Inferior parietal cortex (tissue), 1 donor: ENCODE measurements around the gene PRKN.

Source experiments
- DNase-seq: peaks from one replicate; pipeline ENCODE4 v3.0.0-alpha.2; 2016; ENCODE audit errors: extremely low spot score

The PRKN gene

GRCh38 chr6:162379757-162380409 lies 347.7 kb downstream of the PRKN start:
- DNase-seq, result no peak

- no peak for DNase-seq
Observed at GRCh38 chr6:162377735-162378134, 349.8 kb downstream of the PRKN start.

GRCh38 chr6:162373868-162374267 lies 353.7 kb downstream of the PRKN start:
- DNase-seq, result no peak

- no peak for DNase-seq
Observed at GRCh38 chr6:162373192-162373591, 354.4 kb downstream of the PRKN start.

- no peak for DNase-seq
Observed at GRCh38 chr6:162372106-162372505, 355.5 kb downstream of the PRKN start.

- no peak for DNase-seq
Observed at GRCh38 chr6:162371121-162371520, 356.4 kb downstream of the PRKN start.

- DNase-seq, result no peak
Observed at GRCh38 chr6:162369091-162369490, 358.5 kb downstream of the PRKN start.

- DNase-seq, result no peak
Observed at GRCh38 chr6:162364488-162364887, 363.1 kb downstream of the PRKN start.

- no peak for DNase-seq
Observed at GRCh38 chr6:162363757-162364156, 363.8 kb downstream of the PRKN start.

- DNase-seq, result no peak
Observed at GRCh38 chr6:162360901-162361567, 366.5 kb downstream of the PRKN start.

- DNase-seq, result no peak
Observed at GRCh38 chr6:162358625-162359024, 368.9 kb downstream of the PRKN start.

- no peak for DNase-seq
Observed at GRCh38 chr6:162345051-162345511, 382.5 kb downstream of the PRKN start.

GRCh38 chr6:162344646-162345010 lies 382.9 kb downstream of the PRKN start:
- DNase-seq, result no peak

GRCh38 chr6:162343936-162344645 lies 383.5 kb downstream of the PRKN start:
- DNase-seq, result peak; percentile 29

GRCh38 chr6:162343198-162343935 lies 384.2 kb downstream of the PRKN start:
- DNase-seq, result no peak

- DNase-seq, result no peak
Observed at GRCh38 chr6:162337412-162337811, 390.2 kb downstream of the PRKN start.

- no peak for DNase-seq
Observed at GRCh38 chr6:162336359-162336758, 391.2 kb downstream of the PRKN start.

- DNase-seq, result no peak
Observed at GRCh38 chr6:162332365-162332764, 395.2 kb downstream of the PRKN start.

- DNase-seq, result no peak
Observed at GRCh38 chr6:162331911-162332310, 395.7 kb downstream of the PRKN start.

- no peak for DNase-seq
Observed at GRCh38 chr6:162325826-162326225, 401.7 kb downstream of the PRKN start.

- DNase-seq, result no peak
Observed at GRCh38 chr6:162325051-162325450, 402.5 kb downstream of the PRKN start.

- no peak for DNase-seq
Observed at GRCh38 chr6:162315291-162315690, 412.3 kb downstream of the PRKN start.
